GM21786 (cell line): ENCODE results near the gene MEGF10.
"Not testable (repeated sequence)": the region's sequence is repeated elsewhere in the genome, so short reads cannot be mapped to it uniquely, and the experiment has no call there.

Source experiments
- ATAC-seq: cut with Tn5 transposase; IDR thresholded peaks from one replicate; pipeline ENCODE4 v1.9.1; 2021; ENCODE audit not compliant: unreplicated experiment

The MEGF10 gene

GRCh38 chr5:127290019-127290945, at the start of gene MEGF10:
TSS of gene MEGF10 (plus strand) at chr5:127290796. CDS start at chr5:127331309, 40,513 bp downstream.
- peak; percentile 69 for ATAC-seq

- ATAC-seq = no peak
Measured at GRCh38 chr5:127243011-127243410, 47.6 kb upstream of the MEGF10 start.

DNA sequence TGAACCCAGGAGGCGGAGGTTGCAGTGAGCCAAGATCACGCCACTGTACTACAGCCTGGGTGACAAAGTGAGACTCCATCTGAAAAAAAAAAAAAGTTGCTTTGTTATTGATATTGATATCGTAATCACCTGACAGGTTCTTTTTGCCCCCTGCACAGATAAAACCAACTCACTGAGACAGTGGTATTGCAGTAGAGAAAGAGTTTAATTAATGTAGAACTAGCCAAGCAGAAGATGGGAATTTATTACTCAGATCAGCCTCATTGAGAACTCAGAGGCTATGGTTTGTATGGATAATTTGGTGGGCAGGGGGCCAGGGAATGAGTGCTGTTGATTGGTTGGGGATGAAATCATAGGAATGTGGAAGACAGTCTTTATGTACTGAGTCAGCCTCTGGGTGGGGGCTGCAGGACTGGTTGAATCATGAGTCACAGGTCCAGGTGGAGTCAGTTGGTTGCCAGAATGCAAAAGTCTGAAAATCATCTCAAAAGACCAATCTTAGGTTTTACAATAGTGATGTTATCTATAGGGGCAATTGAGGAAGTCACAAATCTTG, 35.8 kb upstream of the MEGF10 start:
- ATAC-seq = no peak

- ATAC-seq = no peak
Measured at GRCh38 chr5:127256886-127257597, 33.6 kb upstream of the MEGF10 start.

- ATAC-seq = no peak
Measured at GRCh38 chr5:127260686-127261085, 29.9 kb upstream of the MEGF10 start.

DNA sequence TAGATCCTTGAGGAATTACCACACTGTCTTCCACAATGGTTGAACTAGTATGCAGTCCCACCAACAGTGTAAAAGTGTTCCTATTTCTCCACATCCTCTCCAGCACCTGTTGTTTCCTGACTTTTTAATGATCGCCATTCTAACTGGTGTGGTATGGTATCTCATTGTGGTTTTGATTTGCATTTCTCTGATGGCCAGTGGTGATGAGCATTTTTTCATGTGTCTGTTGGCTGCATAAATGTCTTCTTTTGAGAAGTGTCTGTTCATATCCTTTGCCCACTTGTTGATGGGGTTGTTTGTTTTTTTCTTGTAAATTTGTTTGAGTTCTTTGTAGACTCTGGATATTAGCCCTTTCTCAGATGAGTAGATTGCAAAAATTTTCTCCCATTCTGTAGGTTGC, 25.1 kb upstream of the MEGF10 start:
- ATAC-seq = not testable (repeated sequence)

DNA sequence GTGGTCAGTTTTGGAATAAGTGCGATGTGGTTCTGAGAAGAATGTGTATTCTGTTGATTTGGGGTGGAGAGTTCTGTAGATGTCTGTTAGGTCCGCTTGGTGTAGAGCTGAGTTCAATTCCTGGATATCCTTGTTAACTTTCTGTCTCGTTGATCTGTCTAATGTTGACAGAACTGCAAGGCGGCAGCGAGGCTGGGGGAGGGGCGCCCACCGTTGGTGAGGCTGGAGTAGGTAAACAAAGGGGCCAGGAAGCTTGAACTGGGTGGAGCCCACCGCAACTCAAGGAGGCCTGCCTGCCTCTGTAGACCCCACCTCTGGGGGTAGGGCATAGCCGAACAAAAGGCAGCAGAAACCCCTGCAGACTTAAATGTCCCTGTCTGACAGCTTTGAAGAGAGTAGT, 22.3 kb upstream of the MEGF10 start:
- ATAC-seq = not testable (repeated sequence)

DNA sequence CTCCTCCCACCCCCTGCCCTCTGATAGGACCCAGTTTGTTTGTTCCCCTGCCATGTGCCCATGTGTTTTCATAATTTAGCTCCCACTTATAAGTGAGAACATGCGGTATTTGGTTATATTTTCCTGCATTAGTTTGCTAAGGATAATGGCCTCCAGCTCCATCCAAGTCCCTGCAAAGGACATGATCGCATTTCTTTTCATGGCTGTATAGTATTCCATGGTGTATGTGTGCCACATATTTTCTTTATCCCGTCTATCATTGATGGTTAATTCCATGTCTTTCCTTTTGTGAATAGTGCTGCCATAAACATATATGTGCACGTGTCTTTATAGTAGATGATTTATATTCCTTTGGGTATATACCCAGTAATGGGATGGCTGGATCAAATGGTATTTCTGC, 19.9 kb upstream of the MEGF10 start:
- not testable (repeated sequence) for ATAC-seq

- no peak for ATAC-seq
Measured at GRCh38 chr5:127275641-127276193, 14.9 kb upstream of the MEGF10 start.

GRCh38 chr5:127280491-127281220, 9.9 kb upstream of the MEGF10 start:
- ATAC-seq = no peak

DNA sequence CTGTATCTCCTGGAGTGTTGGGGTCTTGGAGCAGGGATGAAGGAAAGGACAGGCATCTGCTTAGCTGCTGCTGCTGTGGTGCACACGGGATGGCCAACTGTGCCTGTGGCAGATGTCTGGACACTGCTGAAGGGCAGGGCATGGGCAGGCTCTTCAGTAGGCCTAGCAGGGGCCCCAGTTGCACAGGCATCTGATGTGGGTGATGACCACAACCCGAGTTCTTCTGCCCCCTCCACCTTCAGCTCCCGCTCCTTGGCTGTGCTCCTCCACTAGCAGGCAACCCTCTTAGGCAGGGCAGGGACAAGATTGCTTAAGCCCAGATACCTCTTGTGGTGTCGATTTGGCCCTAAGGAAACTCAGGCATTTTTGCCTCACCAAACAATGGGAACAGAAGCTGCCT, 9.0 kb upstream of the MEGF10 start:
- no peak for ATAC-seq

DNA sequence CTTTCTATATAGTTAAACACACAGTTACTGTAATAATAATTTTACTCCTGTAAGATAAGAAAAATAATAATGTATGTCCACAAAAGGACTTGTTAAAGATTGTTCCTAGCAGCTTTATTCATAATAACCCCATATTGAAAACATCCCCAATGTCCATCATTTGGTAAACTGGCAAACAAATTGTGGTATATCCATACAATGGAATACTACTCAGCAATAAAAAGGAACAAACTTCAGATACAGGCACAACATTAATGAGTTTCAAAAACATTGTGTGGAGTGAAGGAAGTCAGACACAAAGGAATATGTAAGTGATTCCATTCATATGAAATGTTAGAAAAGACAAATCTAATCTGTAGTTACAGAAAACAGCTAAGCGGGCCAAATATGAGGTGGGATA, 1.9 kb upstream of the MEGF10 start:
- no peak for ATAC-seq

DNA sequence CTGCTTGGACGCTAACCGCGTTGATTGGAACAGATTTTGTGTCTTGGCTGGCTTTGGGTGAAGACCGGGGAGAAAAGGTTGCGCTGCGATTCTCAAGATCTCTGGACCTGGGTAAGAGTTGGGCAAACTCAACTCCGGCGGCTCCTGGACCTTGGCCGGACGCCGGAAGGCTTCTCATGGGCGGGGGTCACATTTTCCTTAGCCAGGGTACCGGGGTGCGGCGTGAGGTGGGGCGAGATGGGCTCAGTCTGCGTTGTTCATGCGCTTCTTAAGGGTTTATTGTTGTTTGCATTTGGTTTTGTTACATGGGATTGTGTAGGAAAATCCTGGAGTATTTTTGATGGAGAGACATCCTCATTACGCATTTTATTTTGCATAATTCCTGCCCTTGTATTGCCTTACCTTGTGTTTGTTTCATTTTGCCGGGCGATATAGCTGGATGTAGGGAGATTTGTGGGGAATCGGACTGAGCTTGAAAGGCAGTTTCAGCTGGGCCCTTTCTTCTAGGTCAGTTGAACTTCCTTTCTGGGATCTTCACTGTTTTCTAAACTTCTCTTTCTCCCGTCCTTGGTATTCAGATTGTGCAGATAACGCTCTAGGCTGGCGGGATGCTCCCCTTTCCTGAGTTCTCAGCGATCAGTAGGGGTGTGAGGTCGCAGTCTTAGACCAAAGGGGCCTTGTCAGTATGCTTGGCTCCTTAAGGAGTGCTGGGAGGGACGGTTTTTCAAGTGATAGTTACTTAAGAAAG, 524 bp downstream of the MEGF10 start:
- no peak for ATAC-seq

GRCh38 chr5:127292030-127292735, 1.6 kb downstream of the MEGF10 start:
- ATAC-seq = no peak

DNA sequence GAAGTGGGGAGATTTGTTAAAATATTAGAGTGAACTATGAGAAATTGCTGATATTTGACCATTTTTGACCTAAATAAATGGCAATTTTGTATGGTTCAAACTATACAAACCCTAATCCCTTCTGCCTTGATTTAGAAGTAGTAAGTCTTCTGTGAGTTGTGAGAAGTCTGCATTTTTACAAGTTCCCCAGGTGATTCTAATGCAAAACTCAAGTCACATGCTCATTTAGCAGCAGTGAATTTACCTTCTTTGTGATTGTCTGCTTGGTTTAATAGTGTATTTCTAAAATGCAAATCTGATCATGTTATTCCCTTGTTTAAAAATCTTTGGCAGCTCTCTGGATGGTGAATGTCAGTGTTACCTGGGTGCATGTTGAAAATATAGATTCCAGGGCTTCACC, 2.8 kb downstream of the MEGF10 start:
- no peak for ATAC-seq

- no peak for ATAC-seq
Measured at GRCh38 chr5:127294829-127295228, 4.2 kb downstream of the MEGF10 start.

DNA sequence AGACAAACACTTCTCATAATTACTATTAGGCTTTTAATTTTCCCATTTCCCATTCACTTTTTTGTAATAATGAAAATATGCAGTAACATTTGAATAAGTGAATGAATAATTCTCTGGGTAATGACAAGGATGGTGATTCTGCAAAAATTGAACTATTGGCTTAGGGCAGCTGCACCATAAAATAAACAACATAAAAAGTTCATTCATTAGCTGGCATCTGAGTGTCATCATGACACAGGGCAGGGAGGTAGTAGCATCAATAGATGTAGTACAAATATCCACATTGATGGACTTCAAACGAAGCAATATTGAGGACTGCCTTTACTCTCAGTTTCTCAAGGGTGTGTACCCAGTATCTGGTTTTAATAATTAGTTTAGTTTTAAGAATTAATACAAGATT, 4.9 kb downstream of the MEGF10 start:
- ATAC-seq = no peak

DNA sequence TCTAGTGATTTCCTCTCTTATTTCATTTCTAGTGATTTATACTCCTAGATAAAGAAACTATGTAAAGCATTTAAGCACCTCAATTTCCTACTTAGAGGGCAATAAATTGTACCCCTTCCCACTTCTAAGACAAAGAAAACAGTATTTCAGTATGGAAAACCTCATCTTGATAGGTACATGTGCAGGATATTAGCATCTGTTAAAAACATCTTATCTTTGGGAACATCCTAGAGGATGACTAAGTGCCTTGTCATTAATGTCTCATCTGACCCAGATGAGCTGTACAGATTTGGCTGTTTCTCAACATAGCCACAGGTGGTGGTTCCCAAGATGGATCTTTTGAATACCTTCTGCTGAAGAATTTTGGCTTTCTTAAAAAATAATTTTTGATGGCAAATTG, 5.7 kb downstream of the MEGF10 start:
- ATAC-seq = no peak

DNA sequence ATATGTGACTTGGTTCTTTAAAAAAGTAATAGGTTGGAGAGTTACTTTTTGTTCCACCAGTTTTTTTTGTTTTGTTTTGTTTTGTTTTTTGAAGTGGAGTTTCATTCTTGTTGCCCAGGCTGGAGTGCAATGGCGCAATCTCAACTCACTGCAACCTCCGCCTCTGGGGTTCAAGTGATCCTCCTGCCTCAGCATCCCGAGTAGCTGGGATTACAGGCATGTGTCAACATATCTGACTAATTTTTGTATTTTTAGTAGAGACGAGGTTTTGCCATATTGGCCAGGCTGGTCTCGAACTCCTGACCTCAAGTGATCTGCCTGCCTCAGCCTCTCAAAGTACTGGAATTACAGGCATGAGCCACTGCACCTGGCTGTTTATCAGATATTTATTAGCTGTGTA, 6.3 kb downstream of the MEGF10 start:
- ATAC-seq = not testable (repeated sequence)
